Epithelial cell of proximal tubule (primary cell): Measurements from ENCODE around the gene ITIH4. TPM values are rescaled to one million over a fixed set of nuclear protein-coding genes. Genes with fewer than 3 reads are reported as not detected.

Source experiments
- DNase-seq: peaks from one replicate; pipeline ENCODE4 v3.0.0-alpha.2; 2011; ENCODE audit warnings: low read depth
- H3K4me3 ChIP-seq: 2 replicates; pipeline ENCODE4 v1.5.1; 2011; ENCODE audit warnings: low read depth, mild to moderate bottlenecking, low read length
- total RNA-seq: library from RNA; depleted of rRNA; stranded (reverse); fragments of >200 nt; gene quantifications from 2 replicates; pipeline ENCODE4 v1.2.3, GENCODE V29; 2015
- TF ChIP-seq, protein P1 (sequence below): conservative IDR thresholded peaks from 2 replicates; pipeline ENCODE4 v1.5.1; 2012; ENCODE audit warnings: low read depth, mild to moderate bottlenecking, low read length

The ITIH4 gene
- 0.07 TPM in 1 of 2 replicates, not detected in the other for total RNA-seq

DNA sequence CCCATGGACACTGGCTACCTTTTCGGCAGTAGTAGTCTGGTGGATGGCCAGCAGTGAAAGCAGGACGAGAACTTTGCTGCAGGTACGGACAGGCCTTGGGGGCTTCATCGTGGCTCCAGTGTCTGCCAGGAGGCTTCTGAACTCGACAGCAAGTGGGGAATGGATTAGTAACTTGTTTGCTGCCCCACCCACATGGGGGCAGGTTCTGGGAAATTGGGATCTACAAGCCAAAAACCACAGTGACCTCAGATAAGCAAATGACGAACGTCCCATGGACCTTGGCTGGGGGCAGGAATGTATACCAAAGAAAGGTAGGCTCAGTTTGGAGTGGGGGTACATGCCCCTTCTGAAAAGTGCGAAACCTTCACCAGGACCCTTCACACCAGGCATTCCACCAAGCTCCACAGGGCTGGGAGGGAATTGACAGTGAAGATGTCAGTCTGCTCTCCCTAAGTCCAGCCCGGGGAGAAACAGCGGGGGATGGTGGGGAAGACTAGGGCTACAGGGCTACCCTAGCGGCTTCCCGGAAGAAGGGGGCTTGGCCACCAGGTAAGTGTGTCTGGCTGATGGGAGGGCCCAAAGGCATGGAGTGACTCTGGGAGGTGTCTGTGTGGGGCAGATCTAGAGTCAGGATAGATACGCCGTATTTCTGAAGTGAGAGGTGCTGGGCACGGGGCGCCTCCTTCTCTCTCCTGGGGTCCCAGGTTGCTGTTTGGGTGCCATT lies at the start of gene ITIH4:
Gene ITIH4, minus strand, starts transcription at position 138 of the 724 bp plus-strand sequence. Its CDS starts 30 bp downstream, at position 108.
- TF ChIP-seq, protein P1, sequence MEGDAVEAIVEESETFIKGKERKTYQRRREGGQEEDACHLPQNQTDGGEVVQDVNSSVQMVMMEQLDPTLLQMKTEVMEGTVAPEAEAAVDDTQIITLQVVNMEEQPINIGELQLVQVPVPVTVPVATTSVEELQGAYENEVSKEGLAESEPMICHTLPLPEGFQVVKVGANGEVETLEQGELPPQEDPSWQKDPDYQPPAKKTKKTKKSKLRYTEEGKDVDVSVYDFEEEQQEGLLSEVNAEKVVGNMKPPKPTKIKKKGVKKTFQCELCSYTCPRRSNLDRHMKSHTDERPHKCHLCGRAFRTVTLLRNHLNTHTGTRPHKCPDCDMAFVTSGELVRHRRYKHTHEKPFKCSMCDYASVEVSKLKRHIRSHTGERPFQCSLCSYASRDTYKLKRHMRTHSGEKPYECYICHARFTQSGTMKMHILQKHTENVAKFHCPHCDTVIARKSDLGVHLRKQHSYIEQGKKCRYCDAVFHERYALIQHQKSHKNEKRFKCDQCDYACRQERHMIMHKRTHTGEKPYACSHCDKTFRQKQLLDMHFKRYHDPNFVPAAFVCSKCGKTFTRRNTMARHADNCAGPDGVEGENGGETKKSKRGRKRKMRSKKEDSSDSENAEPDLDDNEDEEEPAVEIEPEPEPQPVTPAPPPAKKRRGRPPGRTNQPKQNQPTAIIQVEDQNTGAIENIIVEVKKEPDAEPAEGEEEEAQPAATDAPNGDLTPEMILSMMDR = no peak
- no peak for DNase-seq
- H3K4me3 ChIP-seq = no peak within 1 kb of the TSS

DNA sequence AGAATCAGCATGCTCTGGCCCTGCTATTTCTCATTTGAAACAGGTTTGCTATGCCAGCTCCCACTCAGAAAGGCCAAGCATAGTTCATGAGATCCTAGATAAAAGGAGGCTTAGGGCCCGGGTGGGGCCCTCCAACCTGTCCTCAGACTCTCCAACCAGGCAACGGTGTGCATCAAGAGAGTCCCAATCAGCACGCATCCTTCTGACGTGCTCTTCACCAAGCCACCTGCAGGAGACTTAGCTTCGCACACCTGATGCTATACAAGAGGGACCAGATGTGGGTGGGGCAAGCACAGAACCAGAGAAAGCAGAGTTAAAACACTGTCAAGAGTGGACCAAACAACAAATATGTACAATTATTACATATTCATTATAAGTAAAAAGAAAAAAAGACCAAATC lies 49.6 kb upstream of the ITIH4 start:
- no peak overlapping the region for H3K4me3 ChIP-seq
- DNase-seq = no peak
- TF ChIP-seq, protein P1 = no peak

DNA sequence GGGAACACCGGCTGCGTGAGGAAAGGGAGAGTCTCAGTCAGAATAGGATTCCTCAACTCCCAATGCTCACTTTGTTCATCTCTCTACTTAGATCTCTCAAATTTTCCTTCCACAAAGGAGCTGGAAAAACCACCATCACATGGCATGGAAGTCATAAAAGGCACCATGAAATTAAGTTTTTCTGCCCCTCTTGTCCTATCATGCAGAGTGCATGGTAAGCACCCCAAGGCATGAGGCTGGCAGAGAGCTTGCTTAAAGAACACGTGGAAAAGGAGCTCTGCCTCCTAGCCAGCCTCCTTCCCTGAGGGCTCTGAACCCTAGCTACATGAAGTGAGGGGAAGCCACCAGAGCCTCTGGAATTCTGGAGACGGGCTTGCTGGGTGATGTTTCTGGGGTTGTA lies 49.1 kb upstream of the ITIH4 start:
- TF ChIP-seq, protein P1 = no peak
- no peak for DNase-seq
- no peak overlapping the region for H3K4me3 ChIP-seq

DNA sequence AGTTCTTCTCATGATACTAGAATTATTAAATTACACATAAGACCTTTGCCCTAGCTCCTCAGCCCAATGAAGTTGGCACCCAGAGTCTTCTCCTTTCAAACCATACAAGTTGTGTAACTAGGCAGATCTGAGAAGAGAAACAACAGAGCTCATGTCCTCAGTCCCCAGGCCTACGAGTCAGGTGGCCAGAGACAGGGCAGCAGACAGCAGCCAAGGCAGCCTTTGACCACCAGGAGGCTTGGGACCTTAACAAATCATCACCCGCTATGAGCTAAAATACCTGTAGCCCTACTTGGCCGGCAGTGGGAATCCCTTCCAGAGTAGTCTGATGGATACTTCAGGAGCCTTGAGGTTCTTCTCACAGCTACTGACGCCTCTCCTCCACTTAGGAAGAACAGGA lies 48.6 kb upstream of the ITIH4 start:
- DNase-seq = no peak
- TF ChIP-seq, protein P1 = peak; percentile 25
- no peak overlapping the region for H3K4me3 ChIP-seq

DNA sequence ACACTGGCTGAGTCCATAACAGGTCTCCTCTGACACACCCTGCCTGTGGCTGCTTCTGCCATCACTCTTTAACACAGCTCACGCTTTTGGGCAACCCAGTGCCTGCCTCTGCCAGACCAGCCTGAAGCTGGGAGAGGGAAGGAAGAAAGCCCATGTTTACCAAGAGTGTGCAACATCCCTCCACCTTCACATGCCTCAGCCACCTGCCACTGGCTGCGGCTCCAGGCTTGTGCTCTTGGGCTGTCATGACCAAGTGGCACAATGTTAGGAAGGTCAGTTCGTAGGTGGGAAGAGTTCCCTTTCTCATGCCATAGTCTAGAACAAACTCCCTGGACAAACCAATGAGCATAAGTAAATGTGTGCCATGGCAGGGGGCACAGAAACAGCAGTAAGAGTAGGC lies 46.6 kb upstream of the ITIH4 start:
- H3K4me3 ChIP-seq = no peak overlapping the region
- DNase-seq = no peak
- TF ChIP-seq, protein P1 = no peak

DNA sequence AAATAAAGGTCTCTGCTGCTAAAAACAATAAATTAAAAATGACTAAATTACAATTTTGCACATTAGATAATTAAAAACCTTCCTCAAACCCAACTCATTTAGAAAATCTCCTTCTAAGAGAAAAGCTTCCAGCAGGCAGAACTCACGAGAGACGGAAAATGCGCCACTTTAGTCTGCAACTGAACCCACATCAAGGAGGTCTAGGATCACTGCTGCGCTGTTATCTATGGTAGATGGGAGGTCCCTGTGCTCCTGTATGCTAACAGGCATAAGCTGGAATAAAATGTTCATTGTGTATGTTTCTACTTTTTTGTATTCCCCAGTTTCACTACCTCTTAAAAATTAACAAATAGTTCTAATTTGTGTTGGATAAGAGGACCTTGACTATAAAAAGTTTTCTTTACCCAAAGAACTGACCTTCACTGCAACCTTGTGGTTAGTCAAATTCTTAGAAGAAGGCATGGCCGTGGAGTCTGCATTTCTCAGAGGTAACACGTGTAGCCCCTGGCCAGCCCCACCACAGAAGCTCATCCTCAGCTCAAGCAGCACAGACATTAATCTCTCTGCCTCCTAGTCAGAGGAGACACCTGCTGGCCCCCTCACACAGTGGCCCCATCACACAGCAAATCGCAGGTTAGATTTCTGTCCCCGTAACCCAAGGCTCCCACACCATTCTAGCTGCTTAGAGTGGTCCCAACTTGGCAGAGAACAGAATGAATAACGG lies 44.6 kb upstream of the ITIH4 start:
- H3K4me3 ChIP-seq = no peak overlapping the region
- DNase-seq = no peak
- TF ChIP-seq, protein P1 = no peak
